Measurements from ENCODE around the gene CBLL1.

Gene CBLL1

GRCh38 chr7:107743567-107744344 lies at the start of gene CBLL1:
Gene CBLL1 (plus strand): TSS chr7:107744142. CDS start chr7:107744164, 22 bp downstream.
- DNase-seq, result peak; percentile 96 to 98

GRCh38 chr7:107694386-107694785 lies 49.6 kb upstream of the CBLL1 start:
- peak; percentile 44 to 71 for DNase-seq

GRCh38 chr7:107696330-107696946 lies 47.5 kb upstream of the CBLL1 start:
- DNase-seq, result no peak

DNA sequence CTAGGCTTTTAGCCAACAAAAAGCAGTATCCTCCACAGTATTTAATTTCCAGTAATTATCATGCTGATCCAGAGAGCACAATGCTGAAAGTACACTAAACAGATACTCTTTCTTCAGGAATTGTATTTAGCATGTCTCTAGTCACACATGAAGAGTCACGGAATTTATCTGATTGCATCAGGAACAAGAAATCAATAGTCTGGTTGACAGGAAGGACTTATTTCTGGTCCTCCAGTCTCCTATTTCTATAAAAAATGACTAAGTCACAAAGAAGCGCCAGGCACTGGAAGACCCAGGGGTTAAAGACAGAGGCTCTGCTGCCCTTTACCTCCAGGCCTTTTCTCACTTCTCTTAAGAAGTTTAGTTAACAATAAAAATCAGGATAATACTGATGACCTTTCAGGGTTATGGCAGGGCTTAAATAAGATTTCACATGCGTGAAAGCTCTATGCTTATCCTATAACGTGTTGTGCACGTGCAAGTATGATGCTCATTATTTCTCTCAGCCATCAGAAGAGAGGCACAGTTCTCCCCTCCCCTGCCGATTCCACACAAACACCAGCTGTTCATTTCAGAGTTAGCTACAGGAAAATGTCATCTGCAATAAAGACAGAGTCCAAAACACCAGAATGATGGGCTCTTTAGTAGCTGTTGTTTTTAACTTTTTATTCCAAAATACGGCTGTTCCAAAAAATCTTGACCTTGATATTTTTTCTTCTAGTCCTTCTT lies 46.5 kb upstream of the CBLL1 start:
- DNase-seq, result no peak

GRCh38 chr7:107700570-107700969 lies 43.4 kb upstream of the CBLL1 start:
- no peak for DNase-seq

- DNase-seq, result no peak
Observed at GRCh38 chr7:107701191-107701590, 42.8 kb upstream of the CBLL1 start.

GRCh38 chr7:107703219-107703618 lies 40.7 kb upstream of the CBLL1 start:
- DNase-seq, result no peak

DNA sequence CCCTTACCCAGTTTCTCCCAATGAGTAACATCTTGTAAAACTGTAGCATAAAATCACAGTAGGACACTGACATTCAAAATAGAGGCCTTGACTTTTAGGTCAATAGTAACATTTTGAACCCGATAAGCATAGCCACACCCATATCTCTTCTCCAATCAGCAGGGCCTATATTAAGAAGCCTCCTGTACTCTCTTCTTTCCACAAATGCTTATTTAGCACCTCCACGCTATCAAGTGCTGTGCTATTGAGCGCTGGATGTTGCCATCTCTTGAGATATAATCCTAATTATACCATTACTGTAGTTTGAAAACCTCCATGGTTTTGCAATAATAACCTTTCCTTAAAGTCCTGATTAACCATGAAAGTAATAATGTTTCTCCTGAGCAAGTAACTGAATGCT lies 40.1 kb upstream of the CBLL1 start:
- no peak for DNase-seq

- DNase-seq, result no peak
Observed at GRCh38 chr7:107708956-107709355, 35.0 kb upstream of the CBLL1 start.

- no peak for DNase-seq
Observed at GRCh38 chr7:107711301-107711700, 32.6 kb upstream of the CBLL1 start.

DNA sequence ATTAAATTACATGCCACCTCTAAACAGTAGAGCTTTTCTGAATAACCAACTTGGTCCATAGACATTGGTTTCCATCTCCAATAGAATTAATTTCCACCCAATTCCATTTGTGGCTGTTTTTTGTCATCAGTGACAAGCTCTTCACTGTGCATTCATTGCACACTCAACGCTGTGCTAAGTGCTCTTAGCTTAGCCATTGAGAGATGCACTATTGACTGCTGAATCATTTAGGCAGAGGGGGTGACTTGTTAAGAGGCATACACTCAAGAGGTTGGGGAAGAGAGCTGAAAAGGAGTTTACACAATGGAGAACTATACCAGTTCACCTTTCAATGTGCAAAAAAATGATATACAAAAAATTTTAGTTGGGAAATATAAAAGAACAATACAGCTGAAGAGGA lies 31.9 kb upstream of the CBLL1 start:
- DNase-seq, result no peak

GRCh38 chr7:107712896-107713295 lies 31.0 kb upstream of the CBLL1 start:
- no peak for DNase-seq

DNA sequence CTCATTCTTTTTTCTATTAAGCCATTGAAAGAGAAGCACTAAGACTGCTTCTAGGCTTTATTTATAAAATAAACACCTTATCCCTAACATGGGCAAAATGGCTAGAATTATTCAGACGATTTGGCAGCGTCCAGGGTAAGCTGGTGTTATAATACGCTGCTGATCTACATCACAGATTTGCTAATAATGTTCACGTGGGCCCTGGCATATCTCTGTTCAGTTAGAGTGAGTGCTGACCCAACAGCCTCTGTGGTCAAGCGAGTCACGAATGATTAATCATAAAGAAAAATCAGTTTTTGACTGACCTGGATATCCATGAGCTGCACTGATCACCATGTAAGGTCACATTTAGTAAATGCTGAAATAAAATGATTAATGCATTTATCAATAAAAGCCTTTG lies 28.4 kb upstream of the CBLL1 start:
- DNase-seq, result no peak

DNA sequence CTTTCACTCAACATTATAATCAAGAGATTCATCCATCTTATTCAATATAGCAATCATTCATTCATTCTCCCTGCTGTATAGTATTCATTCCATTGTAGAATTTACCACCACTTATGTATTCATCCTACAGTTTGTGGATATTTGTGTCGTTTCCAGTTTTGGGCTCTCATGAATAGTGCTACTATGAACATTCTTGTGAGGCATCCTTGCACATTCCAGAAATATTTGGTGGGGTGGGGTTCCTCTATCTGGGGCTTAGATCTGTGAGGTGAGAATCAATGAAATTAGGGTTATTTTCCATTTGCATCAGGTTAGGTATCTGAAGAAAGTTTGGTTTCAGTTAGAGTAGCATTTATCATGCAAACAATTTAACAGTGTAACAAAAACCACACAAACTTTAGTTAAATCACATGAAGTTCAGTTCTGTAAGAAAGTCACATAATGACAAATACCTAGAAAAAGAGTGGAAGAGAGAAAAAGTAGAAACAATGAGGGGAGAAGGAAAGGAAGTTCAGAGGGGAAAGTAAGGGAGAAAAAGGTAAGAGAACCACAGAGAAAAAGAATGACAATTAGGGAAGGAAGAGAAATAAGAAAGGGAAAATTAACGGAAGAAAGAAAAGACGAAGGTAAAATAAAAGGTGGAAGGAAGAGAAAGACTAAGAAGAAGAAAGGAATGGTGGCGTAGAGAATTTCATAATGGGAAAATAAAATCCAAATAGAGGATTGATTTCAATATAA lies 25.3 kb upstream of the CBLL1 start:
- DNase-seq, result no peak

DNA sequence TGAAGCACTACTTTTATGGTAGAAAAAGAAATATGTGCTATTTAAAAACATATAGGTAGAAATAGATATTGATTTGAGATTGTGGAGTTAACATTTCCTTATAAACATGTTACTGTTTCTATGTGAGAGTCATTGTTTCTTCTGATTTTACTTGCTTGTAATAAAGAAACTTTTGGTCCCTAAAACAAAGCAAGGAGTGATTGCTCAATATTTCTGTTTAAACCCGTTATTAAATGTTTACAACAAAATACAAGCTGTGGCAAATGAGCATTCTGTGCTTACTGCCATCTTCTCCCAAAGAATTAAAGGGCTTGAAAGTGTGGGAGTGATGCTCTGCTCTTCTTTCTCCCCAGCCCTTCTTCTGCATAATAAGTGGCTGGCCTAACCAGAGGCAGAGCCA lies 22.7 kb upstream of the CBLL1 start:
- DNase-seq, result no peak

DNA sequence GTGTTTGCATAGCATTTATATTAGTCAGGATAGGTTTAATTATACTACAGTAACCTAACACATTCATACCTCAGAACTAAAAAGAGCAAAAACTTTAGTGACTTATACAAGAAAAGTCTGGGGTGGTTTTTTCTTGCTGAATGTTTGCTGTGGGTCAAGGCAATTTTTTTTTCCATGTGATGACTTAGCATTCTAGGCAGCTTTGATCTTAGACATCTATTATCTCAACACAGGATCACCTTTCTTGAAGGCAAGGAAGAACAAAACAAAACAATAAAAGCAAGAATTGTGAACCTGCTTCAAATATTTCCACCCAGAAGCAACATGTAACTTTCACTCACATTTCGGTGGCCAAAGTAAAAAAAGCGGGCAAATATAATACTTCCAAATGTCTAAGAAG lies 20.7 kb upstream of the CBLL1 start:
- no peak for DNase-seq

DNA sequence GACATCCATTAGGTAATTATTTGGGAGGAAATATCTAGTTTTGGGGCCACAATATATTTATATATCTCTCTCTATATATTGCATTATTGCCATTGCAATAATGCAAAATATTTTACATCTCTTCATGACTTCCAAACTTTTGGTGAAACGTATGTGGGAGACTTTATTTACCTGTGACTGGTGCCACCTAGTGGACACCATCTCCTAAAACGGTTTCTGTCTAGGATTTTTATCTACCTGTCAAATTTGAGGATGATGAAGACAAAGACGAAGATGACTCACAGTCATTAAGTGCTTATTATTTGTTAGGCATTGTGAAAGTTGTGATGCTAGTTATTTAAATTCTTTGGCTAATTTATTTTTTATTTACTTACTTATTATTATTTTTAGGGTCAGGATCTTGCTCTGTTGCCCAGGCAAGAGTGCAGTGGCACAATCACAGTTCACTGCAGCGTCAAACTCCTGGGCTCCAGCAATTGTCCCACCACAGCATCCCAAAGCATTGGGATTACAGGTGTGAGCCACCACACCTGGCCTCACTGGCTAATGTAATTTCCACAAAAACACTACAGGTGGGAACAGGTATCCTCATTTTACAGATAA lies 18.7 kb upstream of the CBLL1 start:
- peak; percentile 64 to 71 for DNase-seq

DNA sequence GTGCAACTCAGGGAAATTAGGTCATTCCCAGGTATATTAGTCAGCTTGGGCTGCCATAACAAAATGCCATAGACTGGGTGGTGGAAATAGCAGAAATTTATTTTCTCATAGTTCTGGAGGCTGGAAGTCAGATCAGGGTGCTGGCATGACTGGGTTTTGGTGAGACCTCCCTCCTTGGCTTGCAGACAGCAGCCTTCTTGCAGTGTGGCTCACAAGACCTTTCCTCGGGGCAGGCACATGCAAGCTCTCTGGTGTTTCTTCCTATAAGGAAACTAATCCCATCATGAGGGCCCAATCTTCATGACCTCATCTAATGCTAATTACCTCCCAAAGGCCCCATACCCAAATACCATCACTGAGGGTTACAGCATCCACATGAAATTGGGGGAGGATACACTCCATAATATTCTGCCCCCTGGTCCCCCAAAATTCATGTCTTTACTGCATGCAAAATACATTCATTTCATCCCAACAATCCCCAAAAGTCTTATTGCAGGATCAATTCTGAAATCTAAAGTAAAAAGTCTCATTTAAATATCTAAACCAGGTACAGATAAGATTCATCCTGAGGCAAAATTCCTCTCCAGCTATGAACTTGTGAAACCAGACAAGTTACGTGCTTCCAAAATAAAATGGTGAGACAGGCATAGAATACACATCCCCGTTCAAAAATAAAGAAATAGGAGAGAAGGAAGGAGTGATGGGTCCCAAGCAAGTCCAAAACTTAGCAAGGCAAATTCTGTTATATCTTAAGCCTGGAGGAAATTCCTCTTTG lies 17.4 kb upstream of the CBLL1 start:
- no peak for DNase-seq

GRCh38 chr7:107728276-107728675 lies 15.7 kb upstream of the CBLL1 start:
- no peak for DNase-seq

DNA sequence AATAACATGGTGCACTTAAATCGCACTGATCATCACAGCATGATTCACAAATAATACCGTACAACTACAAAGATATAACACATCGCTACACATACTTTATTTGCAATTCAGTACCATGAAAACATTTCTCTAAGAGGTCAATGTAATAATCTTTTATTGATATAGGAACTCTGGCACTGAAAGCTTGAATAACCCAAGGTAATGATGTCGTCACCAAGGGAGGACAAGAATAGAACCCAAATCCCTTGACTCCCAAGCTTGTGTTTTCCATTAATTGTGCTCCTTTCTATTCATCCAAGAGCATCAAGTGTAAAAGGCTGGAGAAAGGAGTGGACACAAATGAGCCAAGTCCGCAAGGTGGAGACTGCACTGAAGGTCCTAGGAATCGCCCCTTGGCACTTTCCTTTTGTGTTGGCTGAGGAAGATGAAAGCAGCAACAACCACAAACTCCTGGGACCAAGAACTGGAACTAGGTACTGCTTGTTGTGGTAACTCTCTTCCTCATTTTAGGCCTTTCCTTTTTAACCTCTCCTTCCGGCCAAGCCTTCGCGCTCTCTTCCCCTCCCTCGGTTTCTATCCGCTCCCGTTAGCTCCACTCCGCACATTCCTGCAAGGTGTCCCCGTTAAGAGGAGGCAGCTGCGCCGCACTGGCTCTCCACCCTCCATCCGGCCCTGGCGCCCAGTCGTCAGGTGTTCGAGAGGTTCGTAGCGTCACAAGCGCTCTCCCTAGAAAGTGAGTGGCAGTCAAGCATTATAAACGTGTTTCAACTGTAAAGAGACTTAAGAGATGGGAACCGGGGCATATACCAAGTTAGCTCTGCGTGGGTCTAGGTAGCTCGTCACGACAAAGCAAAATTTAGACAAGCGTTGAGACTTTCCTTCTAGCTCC lies 1.0 kb upstream of the CBLL1 start:
- peak; percentile 82 to 90 for DNase-seq

DNA sequence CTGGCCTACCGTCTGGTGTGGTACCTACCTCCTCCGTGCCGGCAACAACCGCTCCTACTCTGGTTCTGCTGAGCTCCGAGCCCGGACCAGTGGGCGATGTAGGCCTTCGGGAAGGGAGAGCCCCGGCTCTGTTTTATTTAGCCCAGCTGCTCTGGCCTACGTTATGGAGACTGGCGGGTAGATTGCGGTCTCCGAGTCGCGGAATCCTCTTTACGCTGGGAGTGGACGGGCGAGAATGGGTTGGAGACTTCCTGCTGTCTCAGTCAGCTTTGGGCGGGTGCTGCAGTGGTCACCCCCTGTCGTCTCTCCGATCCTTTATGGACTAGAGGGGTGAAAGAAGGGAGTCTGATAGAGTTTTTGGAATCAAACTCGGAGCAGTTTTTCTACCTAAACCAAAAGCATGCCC lies 406 bp downstream of the CBLL1 start:
- peak in 1 of 2 experiments; percentile 66 for DNase-seq
